Amniotic epithelial cell (primary cell): ENCODE measurements around the gene ST6GALNAC3.
A peak's percentile ranks its signal among the peaks of the same experiment; 100 is the strongest.
"Not testable (repeated sequence)": the region's sequence is repeated elsewhere in the genome, so short reads cannot be mapped to it uniquely, and the experiment has no call there.

Experiments
- DNase-seq: peaks from one replicate; pipeline ENCODE4 v3.0.0-alpha.2; 2010; ENCODE audit warnings: low read depth

ST6GALNAC3 gene

GRCh38 chr1:76341816-76342215 is 267.3 kb downstream of the ST6GALNAC3 start:
- DNase-seq: not testable (repeated sequence)

GRCh38 chr1:76343356-76343755 is 268.8 kb downstream of the ST6GALNAC3 start:
- DNase-seq: no peak

- DNase-seq: no peak
Measured at GRCh38 chr1:76351655-76352054, 277.1 kb downstream of the ST6GALNAC3 start.

GRCh38 chr1:76352741-76353435 is 278.3 kb downstream of the ST6GALNAC3 start:
- no peak for DNase-seq

GRCh38 chr1:76354236-76354635 is 279.7 kb downstream of the ST6GALNAC3 start:
- no peak for DNase-seq

GRCh38 chr1:76366726-76367125 is 292.2 kb downstream of the ST6GALNAC3 start:
- DNase-seq: no peak

- no peak for DNase-seq
Measured at GRCh38 chr1:76371941-76372340, 297.4 kb downstream of the ST6GALNAC3 start.

GRCh38 chr1:76374086-76374485 is 299.5 kb downstream of the ST6GALNAC3 start:
- DNase-seq: no peak

GRCh38 chr1:76377247-76377646 is 302.7 kb downstream of the ST6GALNAC3 start:
- DNase-seq: no peak

GRCh38 chr1:76379506-76379905 is 305.0 kb downstream of the ST6GALNAC3 start:
- no peak for DNase-seq

GRCh38 chr1:76381450-76382097 is 307.0 kb downstream of the ST6GALNAC3 start:
- DNase-seq: peak; percentile 12

- DNase-seq: no peak
Measured at GRCh38 chr1:76388261-76388660, 313.7 kb downstream of the ST6GALNAC3 start.

GRCh38 chr1:76390456-76390855 is 315.9 kb downstream of the ST6GALNAC3 start:
- no peak for DNase-seq

- DNase-seq: no peak
Measured at GRCh38 chr1:76395059-76395458, 320.5 kb downstream of the ST6GALNAC3 start.

- DNase-seq: no peak
Measured at GRCh38 chr1:76402128-76402527, 327.6 kb downstream of the ST6GALNAC3 start.

- DNase-seq: no peak
Measured at GRCh38 chr1:76408303-76408702, 333.8 kb downstream of the ST6GALNAC3 start.

GRCh38 chr1:76410499-76410898 is 336.0 kb downstream of the ST6GALNAC3 start:
- DNase-seq: no peak

GRCh38 chr1:76418531-76418930 is 344.0 kb downstream of the ST6GALNAC3 start:
- DNase-seq: no peak

GRCh38 chr1:76419603-76420002 is 345.1 kb downstream of the ST6GALNAC3 start:
- no peak for DNase-seq

GRCh38 chr1:76425201-76426145 is 350.9 kb downstream of the ST6GALNAC3 start:
- DNase-seq: peak; percentile 74

- DNase-seq: peak; percentile 31
Measured at GRCh38 chr1:76426606-76427005, 352.1 kb downstream of the ST6GALNAC3 start.

GRCh38 chr1:76428028-76428427 is 353.5 kb downstream of the ST6GALNAC3 start:
- DNase-seq: peak; percentile 4

GRCh38 chr1:76430531-76430930 is 356.0 kb downstream of the ST6GALNAC3 start:
- DNase-seq: peak; percentile 34
